Sciatic nerve (tissue), 2 donors: ENCODE results near the gene S100A7. TPM values are rescaled to one million over a fixed set of nuclear protein-coding genes. Genes with fewer than 3 reads are reported as not detected.
"Not testable (repeated sequence)": the region's sequence is repeated elsewhere in the genome, so short reads cannot be mapped to it uniquely, and the experiment has no call there.

Experiments used
- ATAC-seq: fragments of 200-7000 bp; cut with Tn5 transposase; one replicate; pipeline ENCODE4 v1.9.1; 2020; ENCODE audit warnings: mild to moderate bottlenecking, moderate library complexity
- DNase-seq: peaks from one replicate; pipeline ENCODE4 v3.0.0-alpha.2; 2020; ENCODE audit warnings: low spot score
- intact Hi-C: fragments of 100-400 bp; cut with DNase I; formaldehyde crosslinking; loops from one replicate; pipeline ENCODE4 v1.14.2; 2022
- total RNA-seq: library from RNA; stranded (reverse); fragmentation: NEBNext Ultra II Directional; extraction: Animal tissue kit (Norgen Biotek cat#: 25700); gene quantifications from one replicate; pipeline ENCODE4 v1.2.1, GENCODE V29; 2021
- donor health status: DM: no; HTN: no; CAD: no.
- donor health status: DM: no; HTN: no; CAD: no.

Gene S100A7
- total RNA-seq, 1 donor from 2014 or later, result 0.85 TPM

DNA sequence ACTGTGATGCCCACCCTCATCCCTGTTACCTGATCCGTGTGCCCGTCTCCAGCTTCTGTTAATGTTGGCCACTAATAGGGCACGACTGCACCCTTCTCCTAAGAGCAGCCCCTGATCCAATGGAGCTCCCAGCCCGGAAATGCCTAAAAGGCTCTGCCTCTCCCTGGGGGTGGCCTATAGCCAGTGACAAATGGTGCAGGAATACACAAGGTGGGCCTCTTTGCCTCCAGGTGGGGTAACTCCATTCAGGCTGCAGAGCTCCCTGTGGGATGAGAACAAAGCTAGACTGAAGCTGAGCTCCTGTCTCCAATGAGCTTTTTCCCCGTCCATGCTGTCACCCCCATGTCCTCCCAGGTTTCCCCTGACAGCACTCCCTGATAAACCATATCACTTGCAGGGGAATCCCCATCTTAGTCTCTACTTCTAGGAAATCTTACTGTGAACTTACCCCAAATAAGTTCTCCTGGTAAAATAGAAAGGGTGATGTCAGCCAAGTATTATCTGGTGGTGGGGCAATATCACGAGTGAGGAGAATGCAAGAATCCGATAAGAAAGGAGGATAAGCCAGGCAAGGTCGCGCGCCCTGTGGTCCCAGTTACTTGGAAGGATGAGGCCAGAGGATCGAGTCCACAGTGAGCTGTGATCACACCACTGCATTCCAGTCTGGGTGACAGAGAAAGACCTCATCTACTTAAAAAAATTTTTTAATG is 25.6 kb downstream of the S100A7 start:
- no peak for ATAC-seq
- intact Hi-C loops, result no loop called here
- no peak for DNase-seq

DNA sequence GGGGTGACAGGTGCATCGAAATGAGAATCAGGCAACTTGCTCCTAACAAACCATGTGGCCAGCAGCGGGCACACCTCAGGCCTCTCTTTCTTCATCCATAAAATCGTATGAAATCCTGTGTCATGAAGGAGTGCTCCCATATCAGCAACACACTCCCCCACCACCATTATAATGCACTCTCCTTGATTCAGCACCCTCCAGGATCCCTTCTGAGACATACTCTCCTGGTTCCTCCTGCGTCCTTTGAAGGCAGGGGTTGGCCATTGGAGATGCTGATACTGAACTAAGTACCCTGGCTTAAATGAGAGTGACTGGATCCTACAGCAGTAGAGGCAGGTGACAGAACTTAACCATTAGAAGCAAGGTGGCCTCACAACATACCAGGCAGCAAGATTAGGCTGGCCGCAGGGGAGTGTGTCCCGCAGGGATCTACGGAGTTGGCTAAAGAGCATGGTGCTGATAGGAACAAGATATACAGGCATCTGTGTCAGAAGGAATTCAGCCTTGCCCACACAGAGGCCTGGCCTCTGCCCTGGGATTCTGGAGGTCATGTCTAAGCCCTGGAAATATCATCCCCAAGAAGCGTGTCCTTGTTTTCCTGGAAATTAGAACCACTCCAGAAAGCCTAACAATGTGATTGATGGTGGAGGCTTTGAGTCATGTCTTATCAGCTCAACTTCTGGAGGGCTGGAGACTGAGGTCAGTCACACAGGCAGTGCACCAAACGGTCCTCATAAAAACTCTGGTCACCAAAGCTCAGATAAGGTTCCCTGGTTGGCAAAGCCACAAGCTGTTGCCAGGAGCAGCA is 27.4 kb downstream of the S100A7 start:
- intact Hi-C loops, result no loop called here
- no peak for ATAC-seq
- DNase-seq, result no peak

DNA sequence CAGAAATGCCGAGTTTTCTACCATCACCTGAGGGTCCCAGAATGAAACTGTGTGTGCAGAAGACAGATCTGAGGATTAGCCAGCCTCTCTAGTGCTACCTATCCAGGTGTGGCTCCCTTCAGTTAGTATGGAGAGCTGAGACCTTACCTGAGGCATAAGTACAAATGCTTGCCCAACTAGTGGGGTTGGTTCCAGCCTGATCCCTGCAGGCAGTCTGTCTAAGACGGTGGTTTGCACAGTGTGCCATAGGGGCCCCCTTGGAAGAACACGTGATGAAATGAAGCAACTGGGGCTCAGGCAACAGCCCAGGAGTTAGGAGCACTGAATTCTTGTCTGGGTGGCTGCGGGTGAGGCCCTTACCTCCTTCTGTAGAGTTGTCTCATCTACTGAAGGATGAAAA is 28.5 kb downstream of the S100A7 start:
- DNase-seq (no peak), ATAC-seq (no peak)
- intact Hi-C loops, result no loop called here

DNA sequence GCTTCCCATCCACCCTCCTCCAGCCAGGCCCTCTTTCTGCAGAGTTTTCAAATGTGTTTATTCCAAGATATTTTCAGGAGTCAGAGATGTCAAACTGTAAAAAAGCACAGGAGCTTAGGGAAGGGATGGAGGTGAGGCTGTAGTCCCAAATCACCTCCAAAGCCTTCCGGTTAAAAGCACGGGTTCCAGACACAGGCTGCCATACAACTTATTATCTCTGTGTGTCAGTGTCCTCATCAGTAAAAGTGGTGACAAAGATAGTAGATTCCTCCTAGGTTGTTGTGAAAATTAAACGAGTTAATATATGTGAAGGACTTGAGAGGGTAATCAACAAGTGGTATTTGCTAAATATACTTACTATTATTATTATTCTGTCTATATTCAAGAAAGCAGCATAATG is 29.0 kb downstream of the S100A7 start:
- intact Hi-C loops, result no loop called here
- ATAC-seq, result no peak
- DNase-seq, result no peak

DNA sequence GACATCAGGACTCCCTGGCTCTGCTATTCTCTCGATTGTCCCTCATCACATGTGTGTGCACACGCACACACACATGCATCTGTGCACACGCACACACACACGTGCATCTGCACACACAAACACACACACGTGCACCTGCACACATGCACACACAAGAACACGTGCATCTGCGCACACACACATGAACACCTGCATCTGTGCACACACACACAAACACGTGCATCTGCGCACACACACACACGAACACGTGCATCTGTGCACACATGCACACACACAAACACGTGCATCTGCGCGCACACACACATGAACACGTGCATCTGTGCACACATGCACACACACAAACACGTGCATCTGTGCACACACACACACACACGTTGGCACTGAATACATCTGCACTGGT is 29.4 kb downstream of the S100A7 start:
- intact Hi-C loops, result no loop called here
- ATAC-seq (no peak), DNase-seq (no peak)

DNA sequence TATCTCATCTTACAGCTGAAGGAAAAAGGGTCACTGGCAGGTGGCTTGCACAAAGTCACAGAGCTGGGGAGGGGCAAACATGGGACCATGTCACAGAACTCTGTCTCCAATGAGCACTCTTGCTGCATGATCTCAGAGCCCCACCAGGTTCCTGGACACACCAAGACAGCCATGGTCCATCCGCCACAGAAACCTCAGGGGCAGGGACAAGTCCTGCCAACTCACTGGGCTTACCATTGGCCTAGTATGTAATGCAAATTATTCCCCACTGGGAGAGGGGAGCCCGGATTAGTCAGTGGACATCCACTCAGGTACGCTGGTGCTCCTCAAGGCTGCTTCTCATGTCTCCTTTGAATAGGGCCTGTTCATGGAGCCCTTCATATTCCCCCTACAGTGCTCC is 29.9 kb downstream of the S100A7 start:
- DNase-seq, result no peak
- no peak for ATAC-seq
- intact Hi-C loops, result no loop called here

DNA sequence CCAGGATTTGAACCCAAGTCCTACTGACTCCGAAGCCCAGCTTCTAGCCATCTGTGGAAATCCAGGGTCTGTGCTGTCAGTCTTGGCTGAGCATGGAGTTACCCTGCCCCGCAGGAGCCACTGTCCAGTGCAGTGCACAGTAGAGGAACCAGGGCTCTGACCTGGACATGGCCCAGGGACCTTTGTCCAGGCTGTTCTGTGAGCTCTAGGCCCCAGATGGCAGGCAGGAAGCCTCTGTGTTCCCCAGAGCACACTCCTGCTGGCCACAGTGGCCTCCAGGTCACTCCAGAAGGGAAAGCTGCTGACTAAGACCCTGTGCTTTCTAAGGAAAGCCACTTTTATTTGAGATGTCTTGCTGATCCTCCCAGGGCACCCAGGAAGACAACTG is 30.3 kb downstream of the S100A7 start:
- intact Hi-C loops, result no loop called here
- no peak for ATAC-seq
- no peak for DNase-seq

DNA sequence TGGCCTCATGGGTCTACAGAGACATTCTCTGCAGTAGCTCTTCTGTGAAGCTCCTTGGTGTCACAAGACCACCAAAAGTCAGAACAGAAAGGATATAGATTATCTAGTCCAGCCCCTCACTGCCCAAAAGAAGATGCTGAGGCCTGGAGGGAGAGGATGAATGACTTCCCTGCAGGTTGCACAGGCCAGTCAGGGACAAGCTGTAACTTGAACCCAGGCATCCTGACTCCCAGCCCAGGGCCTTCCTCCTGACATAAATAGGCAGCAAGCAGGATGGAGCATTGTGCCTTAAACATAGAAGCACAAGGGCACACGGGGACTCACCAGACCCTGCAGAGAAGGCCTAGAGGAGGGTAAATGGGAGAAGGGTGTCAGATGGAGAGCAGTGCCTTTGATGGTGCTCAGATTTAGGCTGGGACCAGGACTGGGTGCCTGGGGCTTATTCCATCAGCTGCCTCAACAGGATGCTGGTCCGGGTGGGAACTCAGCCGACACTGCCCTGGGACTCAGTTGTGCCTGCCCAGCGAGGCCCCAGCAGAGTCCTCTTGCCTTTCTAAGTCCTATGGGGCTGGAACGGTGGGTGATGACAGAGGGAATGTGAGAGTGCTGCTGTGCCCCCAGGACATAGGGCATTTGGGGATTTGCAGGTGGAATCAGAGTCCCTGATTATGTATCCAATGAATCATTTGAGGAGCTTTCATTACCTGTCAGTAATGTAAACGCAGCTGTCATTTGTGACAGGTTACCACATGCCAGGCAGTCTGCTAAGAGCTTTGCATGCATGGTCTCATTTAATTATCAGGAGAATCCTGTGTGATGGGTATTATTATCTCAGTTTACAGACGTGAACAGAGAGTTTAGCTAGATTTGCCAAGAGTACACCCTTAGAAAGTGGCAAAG is 30.9 kb downstream of the S100A7 start:
- DNase-seq, result no peak
- ATAC-seq, result no peak
- intact Hi-C loops, result no loop called here

DNA sequence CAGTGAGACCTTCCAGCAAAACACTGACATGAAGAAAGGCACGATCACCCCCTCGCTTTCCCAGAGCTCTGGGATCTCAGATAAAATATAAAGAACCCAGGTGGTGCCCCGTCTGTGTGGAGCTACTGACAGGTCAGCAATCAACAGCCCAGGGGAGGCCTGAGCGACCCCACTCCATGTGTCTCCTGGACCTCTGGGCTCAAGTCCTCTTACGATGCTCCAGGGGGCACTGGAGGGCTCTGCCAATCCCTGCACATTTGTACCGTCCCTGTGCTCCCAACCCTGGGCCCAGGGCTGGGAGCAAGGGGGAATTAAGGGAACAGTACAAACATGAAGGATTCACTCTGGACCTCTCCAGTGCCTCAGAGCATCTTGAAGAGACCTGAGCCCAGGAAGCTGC is 31.7 kb downstream of the S100A7 start:
- ATAC-seq (no peak), DNase-seq (no peak)
- intact Hi-C loops, result no loop called here

DNA sequence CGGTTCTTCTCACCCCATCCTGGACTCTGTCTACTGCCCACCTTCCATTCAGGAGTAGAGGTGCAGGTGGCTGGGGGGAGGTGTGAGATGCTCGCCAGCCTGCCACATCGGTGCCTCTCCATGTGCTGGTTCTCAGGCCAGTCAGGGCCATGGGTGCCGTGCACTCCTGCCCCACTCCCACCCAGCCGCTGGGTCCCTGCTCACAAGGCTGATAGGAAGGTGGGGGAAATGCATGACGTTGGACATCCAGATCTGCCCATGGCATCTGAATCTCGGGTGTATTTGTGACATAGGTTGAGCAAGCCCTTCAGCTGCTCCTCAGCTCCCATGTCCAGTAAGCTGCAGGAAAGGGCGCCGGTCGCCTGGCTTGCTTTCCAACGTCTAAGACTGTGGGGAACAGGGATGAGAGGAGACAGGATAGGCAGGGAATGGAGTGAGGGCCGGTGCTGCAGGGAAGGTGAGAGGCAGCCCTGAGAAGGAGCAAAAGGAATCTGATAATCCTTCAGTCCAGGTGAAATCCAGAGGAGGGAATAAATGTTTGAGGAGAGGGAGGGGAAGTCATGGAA is 32.3 kb downstream of the S100A7 start:
- intact Hi-C loops, result no loop called here
- ATAC-seq (no peak), DNase-seq (peak; percentile 34)

DNA sequence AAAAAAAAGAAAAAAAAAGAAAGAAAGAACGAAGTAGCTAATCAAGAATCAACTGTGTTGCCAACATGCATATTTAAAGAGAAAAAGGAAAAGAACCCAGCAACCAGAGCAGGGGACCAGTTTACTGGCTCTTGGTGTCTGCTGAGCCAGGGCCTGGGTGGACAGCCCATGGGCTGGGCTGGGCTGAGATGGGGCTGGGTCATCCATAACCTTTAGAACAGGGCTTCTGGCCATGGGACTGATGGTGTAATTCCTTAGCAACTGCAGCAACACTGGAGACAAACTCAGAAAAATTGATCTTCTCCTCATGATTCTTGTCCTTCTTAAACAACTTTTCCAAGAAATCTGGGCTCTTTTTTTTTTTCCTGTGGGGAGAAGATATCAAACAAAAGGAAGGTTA is 33.6 kb downstream of the S100A7 start:
- intact Hi-C loops, result no loop called here
- ATAC-seq, result no peak
- DNase-seq, result no peak

DNA sequence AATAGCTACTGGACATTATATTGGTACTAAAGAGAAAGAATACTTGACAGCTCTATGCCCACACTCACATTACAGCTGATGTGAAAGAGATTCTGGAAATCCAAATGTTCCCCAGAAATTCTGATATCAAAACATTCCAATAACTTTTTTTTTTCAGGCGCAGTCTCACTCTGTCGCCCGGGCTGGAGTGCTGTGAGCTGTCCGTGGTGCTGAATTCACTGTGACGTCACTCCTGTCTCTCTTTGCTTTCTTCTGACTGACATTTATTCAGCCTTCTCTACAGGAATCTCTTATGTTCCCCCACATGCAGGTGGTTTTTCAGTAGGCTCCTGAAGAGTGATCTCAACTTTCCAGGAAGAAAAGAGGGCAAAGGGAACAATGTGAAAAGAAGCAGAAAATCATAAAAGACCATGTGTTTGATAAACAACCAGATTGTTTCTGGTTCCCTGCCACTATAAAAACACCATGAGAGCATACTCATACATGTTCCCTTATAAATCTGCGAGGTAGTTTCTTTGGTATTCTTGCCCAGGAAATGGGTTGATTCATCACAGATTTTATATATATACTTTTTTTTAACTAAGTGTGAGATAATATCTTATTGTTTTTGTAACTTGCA is 37.9 kb downstream of the S100A7 start:
- peak; percentile 81 for DNase-seq
- intact Hi-C loops, result no loop called here
- peak; percentile 50 for ATAC-seq

DNA sequence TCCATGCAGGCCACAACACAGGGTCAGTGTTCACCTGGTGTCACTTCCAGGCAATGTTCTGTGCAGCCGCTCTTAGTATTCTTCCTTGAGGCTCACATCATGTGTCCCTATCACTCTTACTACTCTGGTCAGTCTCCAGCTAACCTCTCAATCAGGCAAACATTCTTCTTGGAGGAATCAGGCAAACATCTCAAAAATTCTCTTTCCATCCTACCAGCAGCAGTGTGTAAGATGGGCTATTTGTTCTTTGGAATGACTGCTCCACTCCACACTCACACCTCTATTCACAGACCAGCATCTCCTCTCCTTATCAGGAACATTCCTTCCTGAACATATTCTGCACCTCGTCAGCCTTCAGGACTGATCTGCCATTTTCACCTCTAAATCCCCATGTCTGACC is 40.1 kb downstream of the S100A7 start:
- ATAC-seq (no peak), DNase-seq (no peak)
- intact Hi-C loops, result no loop called here

DNA sequence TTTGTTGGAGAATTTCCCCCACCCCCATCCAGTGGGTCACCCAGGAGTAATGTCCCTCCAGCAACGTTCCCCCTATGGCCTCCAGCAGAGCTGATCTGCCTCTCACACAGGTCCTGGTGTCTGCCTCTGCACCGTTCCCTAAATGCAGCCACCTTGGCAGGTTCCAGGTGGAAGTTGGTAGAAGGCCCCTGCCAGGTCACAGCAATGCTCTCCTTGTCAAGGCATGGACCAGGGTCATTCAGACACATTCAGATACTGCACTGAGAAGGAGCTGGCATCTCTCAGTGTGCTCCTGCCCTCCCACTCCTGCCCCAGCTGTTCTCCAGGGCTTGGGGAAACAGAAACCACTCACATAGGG is 41.0 kb downstream of the S100A7 start:
- DNase-seq, result peak; percentile 8
- intact Hi-C loops, ATAC-seq: not testable (repeated sequence)

DNA sequence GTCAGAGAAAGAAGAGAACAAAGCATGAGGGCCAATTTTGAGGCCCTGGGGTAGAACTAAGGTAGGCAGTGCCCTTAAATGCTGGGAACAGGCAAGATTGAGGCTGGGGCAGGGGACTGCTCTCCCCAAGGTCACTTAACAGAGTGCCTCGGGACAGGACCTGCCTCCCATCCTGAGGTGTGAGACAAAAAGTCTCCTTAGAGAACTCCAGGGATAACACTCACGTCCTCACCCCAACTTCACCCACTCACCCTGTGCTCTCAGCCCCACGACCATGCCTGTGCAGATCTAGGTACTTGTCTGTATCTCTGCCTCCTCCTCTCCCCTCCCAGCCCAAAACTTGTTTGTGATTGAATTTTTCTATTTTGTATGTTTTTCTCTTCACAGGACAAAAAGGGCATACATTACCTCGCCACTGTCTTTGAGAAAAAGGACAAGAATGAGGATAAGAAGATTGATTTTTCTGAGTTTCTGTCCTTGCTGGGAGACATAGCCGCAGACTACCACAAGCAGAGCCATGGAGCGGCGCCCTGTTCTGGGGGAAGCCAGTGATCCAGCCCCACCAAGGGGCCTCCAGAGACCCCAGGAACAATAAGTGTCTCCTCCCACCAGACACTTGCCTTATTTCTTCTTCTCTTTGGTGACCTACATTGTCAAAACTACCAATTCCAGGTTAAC is 41.6 kb downstream of the S100A7 start:
- intact Hi-C loops, ATAC-seq: not testable (repeated sequence)
- DNase-seq, result peak; percentile 9

DNA sequence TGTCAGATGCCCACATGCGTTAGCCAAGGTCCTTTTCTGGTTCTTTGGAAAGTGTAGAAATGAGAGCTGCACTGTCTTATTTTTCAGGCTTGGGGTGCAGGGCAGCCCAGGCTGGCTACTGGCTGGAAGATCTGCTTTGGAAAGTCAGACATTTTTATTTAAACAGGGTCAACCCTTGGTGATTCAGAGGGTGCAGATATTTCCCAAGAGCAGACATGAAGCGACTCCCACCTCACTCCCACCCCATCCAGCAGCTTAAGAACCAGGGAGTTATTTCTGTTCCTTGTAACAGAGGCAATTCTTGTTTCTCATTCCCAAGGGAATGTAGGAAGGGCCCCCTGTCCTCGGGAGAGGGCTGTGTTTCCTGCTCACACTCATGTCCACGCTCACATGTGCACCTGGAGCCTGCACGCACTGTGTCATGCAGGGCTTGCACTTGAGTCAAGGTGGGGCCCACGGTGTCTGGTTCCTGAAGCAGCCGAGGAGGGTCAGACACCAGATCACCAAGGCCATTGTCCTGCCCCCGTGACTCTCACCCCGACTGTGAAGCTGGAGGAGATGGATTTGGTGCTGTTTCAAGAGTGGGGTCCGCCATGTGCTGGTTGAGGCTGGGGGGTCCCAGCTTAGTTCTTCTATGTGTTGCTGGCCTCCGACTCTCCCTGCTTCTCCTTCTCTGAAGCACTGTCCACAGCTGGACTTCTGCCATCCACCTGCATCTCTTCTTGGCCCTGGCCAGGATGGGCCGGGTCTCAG is 43.1 kb downstream of the S100A7 start:
- intact Hi-C loops, result no loop called here
- no peak for DNase-seq

DNA sequence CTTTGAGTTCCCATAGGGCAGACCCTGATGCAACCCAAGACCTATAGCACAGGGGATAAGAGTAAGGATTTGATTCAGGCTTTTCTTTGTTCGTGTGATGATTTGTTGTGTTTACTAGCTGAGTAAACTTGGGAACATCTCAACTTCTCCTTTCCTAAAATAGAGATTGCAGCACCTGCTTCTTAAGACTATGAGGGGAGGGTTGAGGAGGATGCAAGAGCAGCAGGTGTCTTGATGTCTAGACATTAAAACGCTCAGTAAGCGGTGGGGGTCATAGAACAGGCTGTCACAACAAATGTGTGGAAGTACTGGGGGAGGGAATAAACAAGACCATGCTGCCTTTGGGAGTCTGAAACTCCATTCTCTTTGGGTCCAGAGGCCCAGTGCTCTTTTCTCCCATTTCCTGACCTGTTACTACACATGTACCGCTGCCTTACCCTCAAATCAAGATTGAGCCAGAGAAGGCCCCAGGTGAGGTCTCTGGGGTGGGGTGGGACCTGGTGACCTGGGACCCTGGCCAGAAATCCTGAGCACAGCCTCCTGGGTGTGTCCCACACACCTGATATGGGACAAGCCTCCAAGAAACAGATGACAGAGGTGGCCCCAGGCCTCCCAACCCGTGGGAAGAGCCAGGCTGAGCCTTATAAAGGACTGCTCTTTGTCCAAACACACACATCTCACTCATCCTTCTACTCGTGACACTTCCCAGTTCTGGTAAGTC is 44.4 kb downstream of the S100A7 start, which contains the start of gene S100A7A:
S100A7A (plus strand) TSS at position 671 of the 721 bp plus-strand sequence. CDS start 1,563 bp downstream, outside the sequence.
- intact Hi-C loops, result no loop called here
- ATAC-seq, result no peak
- DNase-seq, result no peak

More for the DNA sequence above, 43.1 kb downstream of the S100A7 start:
- no peak for ATAC-seq
